ENCODE data around the gene INTS7. TPM values are rescaled to one million over a fixed set of nuclear protein-coding genes. Genes with fewer than 3 reads are reported as not detected.
"Not testable (repeated sequence)": the region's sequence is repeated elsewhere in the genome, so short reads cannot be mapped to it uniquely, and the experiment has no call there.

INTS7 gene
- total RNA-seq, 2 experiments from 2014 or later, result 31.7 to 32.8 TPM

DNA sequence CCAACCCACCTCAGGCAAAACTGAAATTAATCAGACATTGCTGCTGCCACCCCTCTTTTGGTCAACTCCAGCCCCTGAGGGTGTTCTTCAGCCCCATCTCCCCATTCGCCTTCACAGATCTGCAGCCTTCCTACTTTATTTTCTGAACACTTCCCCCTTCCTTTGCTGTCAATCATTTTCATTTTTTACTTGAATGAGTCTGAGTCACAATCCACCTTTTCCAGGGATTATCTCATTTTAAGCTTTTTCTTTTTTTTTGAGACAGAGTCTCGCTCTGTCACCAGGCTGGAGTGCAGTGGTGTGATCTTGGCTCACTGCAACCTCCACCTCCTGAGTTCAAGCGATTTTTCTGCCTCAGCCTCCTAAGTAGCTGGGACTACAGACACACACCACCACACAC lies 118.9 kb downstream of the INTS7 start:
- H3K4me3 Mint-ChIP-seq; H3K9me3 Mint-ChIP-seq (ENCODE audit: low read depth); H3K4me1 Mint-ChIP-seq; H3K36me3 Mint-ChIP-seq; H3K27ac Mint-ChIP-seq; ATAC-seq; DNase-seq: not testable (repeated sequence)
- CTCF ChIA-PET, result interaction anchor here (1.3 kb wide), 1 partner anchor 14 kb away, joined by 4 read pairs; no protein-coding TSS in a partner anchor
- H3K27me3 Mint-ChIP-seq, result peaks cover 27% of the 10 kb centered on the region

- peaks cover 27% of the 10 kb centered on the region for H3K27me3 Mint-ChIP-seq
- ATAC-seq (no peak), DNase-seq (no peak)
- H3K36me3 Mint-ChIP-seq, result no peaks in the 10 kb centered on the region
- H3K27ac Mint-ChIP-seq, result no peak overlapping the region
- CTCF ChIA-PET, result interaction anchor here (1.3 kb wide), 1 partner anchor 14 kb away, joined by 4 read pairs; no protein-coding TSS in a partner anchor
- no peak overlapping the region for H3K4me3 Mint-ChIP-seq
- H3K9me3 Mint-ChIP-seq (ENCODE audit: low read depth), result no peaks in the 10 kb centered on the region
- H3K4me1 Mint-ChIP-seq, result no peaks in the 10 kb centered on the region
Measured at GRCh38 chr1:211915924-211916323, 119.4 kb downstream of the INTS7 start.

DNA sequence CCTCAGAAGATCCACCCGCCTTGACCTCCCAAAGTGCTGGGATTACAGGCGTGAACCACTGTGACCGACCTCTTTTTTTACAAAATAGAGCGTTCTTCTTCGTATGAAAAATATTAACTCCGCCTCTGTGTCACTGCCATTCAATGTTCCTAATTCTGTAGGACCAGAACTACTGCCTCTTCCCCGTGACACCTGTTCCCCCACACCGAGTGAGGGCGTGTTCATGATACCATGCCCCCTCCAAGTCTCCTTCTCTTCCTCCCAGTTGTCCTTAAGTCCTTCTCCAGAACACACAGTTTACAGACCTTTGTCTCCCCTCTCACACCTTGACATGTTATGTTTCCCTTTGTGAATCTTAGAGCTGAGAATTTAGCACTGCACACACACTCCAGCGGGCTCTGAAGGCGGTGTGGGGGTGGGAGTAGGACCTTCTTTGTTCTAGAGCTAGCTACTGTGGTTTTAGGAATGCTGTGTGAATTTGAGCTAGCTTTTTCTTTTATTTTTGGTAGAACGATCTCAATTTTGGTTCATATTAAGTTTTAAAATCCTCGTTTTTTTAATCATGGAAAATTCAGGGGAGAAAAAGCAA lies 122.4 kb downstream of the INTS7 start:
- Mint-ChIP-seq H3K4me1 (no peaks in the 10 kb centered on the region), H3K36me3 (peaks cover 1% of the 10 kb centered on the region), H3K27ac (no peak overlapping the region), H3K9me3 (ENCODE audit: low read depth) (peaks cover 3% of the 10 kb centered on the region), H3K27me3 (peaks cover 28% of the 10 kb centered on the region), H3K4me3 (no peak overlapping the region)
- ATAC-seq (no peak), DNase-seq (no peak)
- CTCF ChIA-PET, result no interaction called here

- CTCF ChIA-PET, result no interaction called here
- Mint-ChIP-seq H3K36me3 (peaks cover 1% of the 10 kb centered on the region), H3K9me3 (ENCODE audit: low read depth) (peaks cover 3% of the 10 kb centered on the region), H3K27ac (no peak overlapping the region), H3K27me3 (peaks cover 32% of the 10 kb centered on the region), H3K4me3 (no peak overlapping the region), H3K4me1 (no peaks in the 10 kb centered on the region)
- ATAC-seq (no peak), DNase-seq (no peak)
Measured at GRCh38 chr1:211912038-211912437, 123.3 kb downstream of the INTS7 start.

GRCh38 chr1:211910913-211911485 lies 124.4 kb downstream of the INTS7 start:
- CTCF ChIA-PET, result no interaction called here
- no peaks in the 10 kb centered on the region for H3K4me1 Mint-ChIP-seq
- no peak for ATAC-seq
- no peak overlapping the region for H3K4me3 Mint-ChIP-seq
- H3K27me3 Mint-ChIP-seq, result peaks cover 26% of the 10 kb centered on the region
- no peak for DNase-seq
- H3K27ac Mint-ChIP-seq, result no peak overlapping the region
- H3K9me3 Mint-ChIP-seq (ENCODE audit: low read depth), result peaks cover 3% of the 10 kb centered on the region
- H3K36me3 Mint-ChIP-seq, result peaks cover 1% of the 10 kb centered on the region

- no peak overlapping the region for H3K27ac Mint-ChIP-seq
- H3K4me1 Mint-ChIP-seq, result no peaks in the 10 kb centered on the region
- ATAC-seq (no peak), DNase-seq (no peak)
- H3K36me3 Mint-ChIP-seq, result peaks cover 1% of the 10 kb centered on the region
- peaks cover 21% of the 10 kb centered on the region for H3K27me3 Mint-ChIP-seq
- H3K9me3 Mint-ChIP-seq (ENCODE audit: low read depth), result peaks cover 3% of the 10 kb centered on the region
- no peak overlapping the region for H3K4me3 Mint-ChIP-seq
- CTCF ChIA-PET, result no interaction called here
Measured at GRCh38 chr1:211910113-211910884, 125.1 kb downstream of the INTS7 start.

DNA sequence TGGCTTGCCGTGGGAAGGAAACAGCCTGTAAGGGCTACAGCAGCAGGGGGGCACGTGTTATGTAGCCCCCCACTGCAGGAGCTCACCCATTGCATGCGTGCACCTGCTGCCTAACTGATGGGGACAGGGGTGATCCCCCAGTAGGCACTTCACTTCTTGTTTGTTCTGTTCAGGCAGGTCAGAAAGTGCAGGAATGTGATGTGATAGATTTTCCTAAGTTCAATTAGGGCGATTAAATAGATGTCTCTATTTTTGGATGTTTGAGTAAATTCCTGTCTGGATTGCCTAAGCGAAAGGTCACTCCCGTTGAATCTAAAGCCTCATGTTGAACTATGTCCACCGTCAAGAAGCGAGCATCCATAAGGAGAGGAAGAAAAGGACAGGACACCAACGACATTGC lies 126.0 kb downstream of the INTS7 start:
- no peaks in the 10 kb centered on the region for H3K4me1 Mint-ChIP-seq
- peaks cover 20% of the 10 kb centered on the region for H3K27me3 Mint-ChIP-seq
- DNase-seq, result no peak
- peaks cover 3% of the 10 kb centered on the region for H3K9me3 Mint-ChIP-seq (ENCODE audit: low read depth)
- no peak overlapping the region for H3K27ac Mint-ChIP-seq
- no peak for ATAC-seq
- CTCF ChIA-PET, result no interaction called here
- H3K4me3 Mint-ChIP-seq, result no peak overlapping the region
- peaks cover 1% of the 10 kb centered on the region for H3K36me3 Mint-ChIP-seq

DNA sequence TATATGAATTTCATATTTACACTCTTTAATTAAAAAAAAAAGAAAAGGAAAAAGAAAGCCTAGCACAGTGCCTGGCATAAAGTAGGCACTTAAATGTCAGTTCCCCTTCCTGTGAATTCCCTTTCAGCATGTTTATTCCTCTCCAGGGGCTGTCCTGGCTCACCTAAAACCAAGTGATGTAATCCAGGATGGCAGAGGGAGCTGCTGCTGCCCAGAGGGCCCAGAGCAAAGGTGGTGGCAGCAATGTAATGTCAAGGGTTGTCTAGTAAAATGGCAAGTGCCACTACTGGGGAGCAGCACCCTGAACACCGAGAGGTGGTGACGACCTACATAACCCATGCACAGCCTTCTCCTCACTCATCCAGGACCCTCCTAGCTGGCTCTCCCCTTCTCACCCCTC lies 126.4 kb downstream of the INTS7 start:
- Mint-ChIP-seq H3K4me1 (no peaks in the 10 kb centered on the region), H3K9me3 (ENCODE audit: low read depth) (peaks cover 3% of the 10 kb centered on the region), H3K27me3 (peaks cover 20% of the 10 kb centered on the region), H3K4me3 (no peak overlapping the region), H3K27ac (no peak overlapping the region), H3K36me3 (peaks cover 1% of the 10 kb centered on the region)
- CTCF ChIA-PET, result no interaction called here
- no peak for DNase-seq
- ATAC-seq, result no peak

DNA sequence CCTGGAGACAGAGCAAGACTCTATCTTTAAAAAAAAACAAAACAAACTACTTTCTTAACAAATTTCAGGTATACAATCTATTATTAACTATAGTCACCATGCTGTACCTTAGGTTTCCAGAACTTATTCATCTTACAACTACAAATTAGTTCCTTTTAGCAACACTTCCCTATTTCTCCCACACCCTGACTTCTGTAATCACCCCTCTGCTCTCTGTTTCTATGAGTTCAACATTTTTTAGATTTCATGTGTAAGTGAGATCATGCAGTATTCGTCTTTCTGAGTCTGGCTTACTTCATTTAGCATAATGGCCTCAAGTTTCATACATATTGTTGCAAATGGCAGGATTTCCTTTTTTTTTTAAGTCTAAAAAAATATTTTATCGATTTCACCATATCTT lies 126.9 kb downstream of the INTS7 start:
- Mint-ChIP-seq H3K9me3 (ENCODE audit: low read depth) (peaks cover 3% of the 10 kb centered on the region), H3K27ac (no peak overlapping the region), H3K4me1 (no peaks in the 10 kb centered on the region), H3K4me3 (no peak overlapping the region), H3K27me3 (peaks cover 20% of the 10 kb centered on the region), H3K36me3 (peaks cover 1% of the 10 kb centered on the region)
- CTCF ChIA-PET, result no interaction called here
- ATAC-seq (no peak), DNase-seq (no peak)

DNA sequence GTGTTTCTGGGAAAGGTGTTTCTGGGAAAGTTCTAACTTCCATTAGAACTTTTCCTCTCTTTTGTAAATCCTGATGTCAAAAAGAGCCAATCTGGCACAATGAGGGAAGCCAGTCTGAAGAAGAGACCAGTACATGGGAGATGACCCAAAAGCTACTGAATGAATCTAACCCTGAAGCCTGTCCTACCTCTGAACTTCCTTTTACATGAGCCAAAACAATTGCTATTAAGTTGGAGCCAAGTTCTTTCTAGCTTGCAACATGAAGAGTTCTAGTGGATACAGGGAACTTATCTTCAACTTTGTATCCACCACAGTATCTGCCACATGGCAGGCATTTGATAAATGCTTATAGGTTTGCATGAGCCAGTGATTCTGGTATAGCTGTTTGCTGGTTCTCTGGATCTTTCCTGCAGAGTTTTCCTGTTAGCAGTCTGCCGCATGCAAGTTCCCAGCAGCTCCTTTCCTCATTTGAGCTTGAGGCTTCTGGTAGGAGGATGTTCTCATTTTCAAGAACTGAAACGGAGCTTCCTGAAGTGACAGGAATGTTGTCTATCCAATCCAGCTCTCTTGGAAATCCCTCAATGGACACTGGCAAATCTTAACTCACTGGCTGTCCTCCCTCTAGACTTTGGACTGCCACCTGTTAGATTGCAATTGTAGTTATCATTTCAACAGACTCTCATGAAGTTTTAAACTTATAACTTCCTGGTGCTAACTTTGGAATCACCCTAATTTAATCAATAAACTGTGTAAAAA lies 131.7 kb downstream of the INTS7 start:
- CTCF ChIA-PET, result interaction anchor here (2.1 kb wide), 1 partner anchor 205 kb away, joined by 8 read pairs; no protein-coding TSS in a partner anchor
- Mint-ChIP-seq H3K4me3 (no peak overlapping the region), H3K9me3 (ENCODE audit: low read depth) (peaks cover 2% of the 10 kb centered on the region), H3K27ac (no peak overlapping the region), H3K4me1 (no peaks in the 10 kb centered on the region), H3K27me3 (peaks cover 11% of the 10 kb centered on the region), H3K36me3 (no peaks in the 10 kb centered on the region)
- DNase-seq, result no peak
- no peak for ATAC-seq

DNA sequence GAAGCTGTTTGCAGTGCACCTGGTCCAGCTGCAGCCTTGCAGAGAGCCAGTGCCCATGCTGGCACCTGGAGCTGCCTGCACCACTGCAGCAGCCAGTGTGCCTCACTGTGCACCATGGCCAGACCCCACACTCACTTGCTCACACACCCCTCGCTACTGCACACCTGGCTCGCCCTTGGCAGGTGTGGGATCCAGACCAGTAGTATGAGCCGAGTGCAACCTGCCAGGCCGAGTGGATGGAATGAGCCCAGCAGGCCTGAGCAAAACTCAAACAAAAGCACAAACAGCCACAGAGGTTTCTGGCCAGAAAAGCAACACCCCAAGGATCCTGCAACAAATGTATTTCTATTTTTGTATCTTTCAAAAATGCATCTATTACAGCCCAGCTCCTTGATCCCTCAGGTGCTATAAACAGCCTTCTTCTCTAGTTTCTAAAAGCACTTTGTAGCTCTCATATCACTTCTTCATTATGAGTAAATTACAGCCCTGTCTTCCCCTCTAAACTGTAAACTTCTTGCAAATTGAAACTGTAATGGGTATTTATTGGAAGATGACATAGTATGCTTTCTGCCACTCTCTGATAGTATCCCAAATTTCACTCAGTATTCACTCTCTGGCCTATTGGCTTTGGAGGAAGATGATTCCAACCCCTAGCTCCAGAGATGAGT lies 132.6 kb downstream of the INTS7 start:
- peaks cover 2% of the 10 kb centered on the region for H3K9me3 Mint-ChIP-seq (ENCODE audit: low read depth)
- no peak for ATAC-seq
- no peaks in the 10 kb centered on the region for H3K36me3 Mint-ChIP-seq
- CTCF ChIA-PET, result interaction anchor here (1.4 to 2.1 kb wide), 2 partner anchors 13 to 204 kb away, joined by 4 to 8 read pairs; no protein-coding TSS in a partner anchor
- H3K27me3 Mint-ChIP-seq, result peaks cover 8% of the 10 kb centered on the region
- no peak overlapping the region for H3K4me3 Mint-ChIP-seq
- no peaks in the 10 kb centered on the region for H3K4me1 Mint-ChIP-seq
- DNase-seq, result no peak
- H3K27ac Mint-ChIP-seq, result no peak overlapping the region

DNA sequence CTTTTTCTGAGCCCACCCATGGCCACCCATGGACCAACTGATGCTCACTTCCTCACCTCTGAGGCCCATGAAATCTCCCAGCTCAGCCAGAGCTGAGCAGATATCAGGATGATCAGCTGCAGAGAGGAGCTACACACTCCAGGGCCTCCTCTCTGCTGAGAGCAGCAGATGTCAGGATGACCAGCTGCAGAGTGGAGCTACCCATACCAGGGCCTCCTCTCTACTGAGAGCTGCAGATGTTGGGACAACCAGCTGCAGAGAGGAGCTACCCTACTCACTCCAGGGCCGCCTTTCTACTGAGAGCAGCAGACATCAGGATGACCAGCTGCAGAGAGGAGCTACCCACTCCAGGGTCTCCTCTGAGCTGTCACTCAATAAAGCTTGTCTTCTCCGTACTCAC lies 133.4 kb downstream of the INTS7 start:
- Mint-ChIP-seq H3K27ac (no peak overlapping the region), H3K9me3 (ENCODE audit: low read depth) (peaks cover 2% of the 10 kb centered on the region), H3K27me3 (peaks cover 6% of the 10 kb centered on the region), H3K36me3 (no peaks in the 10 kb centered on the region), H3K4me3 (no peak overlapping the region), H3K4me1 (no peaks in the 10 kb centered on the region)
- DNase-seq (no peak), ATAC-seq (no peak)
- CTCF ChIA-PET, result interaction anchor here (1.4 kb wide), 1 partner anchor 14 kb away, joined by 4 read pairs; no protein-coding TSS in a partner anchor

DNA sequence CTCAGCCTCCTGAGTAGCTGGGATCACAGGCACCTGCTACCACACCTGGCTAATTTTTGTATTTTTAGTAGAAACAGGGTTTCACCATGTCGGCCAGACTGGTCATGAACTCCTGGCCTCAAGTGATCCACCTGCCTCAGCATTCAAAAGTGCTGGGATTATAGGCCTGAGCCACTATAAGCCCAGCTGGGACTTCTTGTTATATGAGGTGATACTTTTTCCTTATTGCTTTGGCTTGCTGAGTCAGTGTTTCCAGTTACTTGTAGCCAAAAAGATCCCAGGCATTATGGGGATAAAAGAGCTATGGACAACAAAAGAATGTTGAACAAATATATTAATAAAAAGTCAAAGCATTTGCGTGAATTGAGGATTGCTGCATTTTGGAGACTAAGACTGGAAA lies 134.9 kb downstream of the INTS7 start:
- Mint-ChIP-seq H3K4me3 (no peak overlapping the region), H3K9me3 (ENCODE audit: low read depth) (peaks cover 2% of the 10 kb centered on the region), H3K4me1 (no peaks in the 10 kb centered on the region), H3K27ac (no peak overlapping the region), H3K27me3 (peaks cover 2% of the 10 kb centered on the region), H3K36me3 (no peaks in the 10 kb centered on the region)
- ATAC-seq, result no peak
- no peak for DNase-seq
- CTCF ChIA-PET, result no interaction called here

Measured in activated CD8-positive, alpha-beta memory T cell treated with anti-CD3 and anti-CD28 coated beads, Interleukin-2, amount 10 ng/mL, durations not matched to agents 7 days and 5 days (primary cell).